Measurements from ENCODE around the gene ZNF385D.
A peak's percentile ranks its signal among the peaks of the same experiment; 100 is the strongest.

ZNF385D gene, protein sequence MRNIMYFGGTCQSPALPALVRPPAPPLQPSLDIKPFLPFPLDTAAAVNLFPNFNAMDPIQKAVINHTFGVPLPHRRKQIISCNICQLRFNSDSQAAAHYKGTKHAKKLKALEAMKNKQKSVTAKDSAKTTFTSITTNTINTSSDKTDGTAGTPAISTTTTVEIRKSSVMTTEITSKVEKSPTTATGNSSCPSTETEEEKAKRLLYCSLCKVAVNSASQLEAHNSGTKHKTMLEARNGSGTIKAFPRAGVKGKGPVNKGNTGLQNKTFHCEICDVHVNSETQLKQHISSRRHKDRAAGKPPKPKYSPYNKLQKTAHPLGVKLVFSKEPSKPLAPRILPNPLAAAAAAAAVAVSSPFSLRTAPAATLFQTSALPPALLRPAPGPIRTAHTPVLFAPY

GRCh38 chr3:21750831-21751391 is at the start of gene ZNF385D:
ZNF385D (minus strand) TSS chr3:21751210; CDS start chr3:21750916, 294 bp downstream.
- Histone ChIP-seq H3K9ac (ENCODE audit: low read length in 5 of 5) (peak within 1 kb of the TSS in 2 of 5 donors; percentile 57 to 64), H3K4me3 (ENCODE audit: low read depth in 1 of 5, low read length in 5 of 5) (peak within 1 kb of the TSS; percentile 46 to 80 (median 60)), H3K9me3 (ENCODE audit: control insufficient read depth in 5 of 5, low read length in 5 of 5) (no peaks in the 10 kb centered on the region), H3K27ac (ENCODE audit: low read depth, low read length) (peak within 1 kb of the TSS; percentile 44), H3K4me1 (ENCODE audit: control insufficient read depth in 5 of 5, insufficient read depth in 5 of 5, low read length in 5 of 5) (peaks cover 0 to 26% (median 9%) of the 10 kb centered on the region in 5 donors), H3K27me3 (ENCODE audit: control insufficient read depth in 5 of 5, insufficient read depth in 4 of 5, low read length in 5 of 5) (peaks cover 0 to 13% (median 11%) of the 10 kb centered on the region in 5 donors), H3K36me3 (ENCODE audit: control insufficient read depth in 5 of 5, insufficient read depth in 5 of 5, low read length in 5 of 5) (no peaks in the 10 kb centered on the region)

GRCh38 chr3:21798356-21799088 is 47.5 kb upstream of the ZNF385D start:
- peaks cover 0 to 8% (median 2%) of the 10 kb centered on the region in 5 donors for H3K9me3 ChIP-seq (ENCODE audit: control insufficient read depth in 5 of 5, low read length in 5 of 5)
- no peak overlapping the region for H3K9ac ChIP-seq (ENCODE audit: low read length in 5 of 5)
- H3K27me3 ChIP-seq (ENCODE audit: control insufficient read depth in 5 of 5, insufficient read depth in 4 of 5, low read length in 5 of 5): no peaks in the 10 kb centered on the region
- H3K4me3 ChIP-seq (ENCODE audit: low read depth in 1 of 5, low read length in 5 of 5): no peak overlapping the region
- peaks cover 0 to 24% (median 4%) of the 10 kb centered on the region in 5 donors for H3K4me1 ChIP-seq (ENCODE audit: control insufficient read depth in 5 of 5, insufficient read depth in 5 of 5, low read length in 5 of 5)
- no peaks in the 10 kb centered on the region for H3K36me3 ChIP-seq (ENCODE audit: control insufficient read depth in 5 of 5, insufficient read depth in 5 of 5, low read length in 5 of 5)
- no peak overlapping the region for H3K27ac ChIP-seq (ENCODE audit: low read depth, low read length)

- no peaks in the 10 kb centered on the region for H3K27me3 ChIP-seq (ENCODE audit: control insufficient read depth in 5 of 5, insufficient read depth in 4 of 5, low read length in 5 of 5)
- peaks cover 0 to 6% (median 2%) of the 10 kb centered on the region in 5 donors for H3K9me3 ChIP-seq (ENCODE audit: control insufficient read depth in 5 of 5, low read length in 5 of 5)
- H3K27ac ChIP-seq (ENCODE audit: low read depth, low read length): no peak overlapping the region
- H3K9ac ChIP-seq (ENCODE audit: low read length in 5 of 5): no peak overlapping the region
- no peaks in the 10 kb centered on the region for H3K36me3 ChIP-seq (ENCODE audit: control insufficient read depth in 5 of 5, insufficient read depth in 5 of 5, low read length in 5 of 5)
- H3K4me3 ChIP-seq (ENCODE audit: low read depth in 1 of 5, low read length in 5 of 5): no peak overlapping the region
- peaks cover 0 to 33% (median 7%) of the 10 kb centered on the region in 5 donors for H3K4me1 ChIP-seq (ENCODE audit: control insufficient read depth in 5 of 5, insufficient read depth in 5 of 5, low read length in 5 of 5)
Observed at GRCh38 chr3:21795921-21796320, 44.9 kb upstream of the ZNF385D start.

DNA sequence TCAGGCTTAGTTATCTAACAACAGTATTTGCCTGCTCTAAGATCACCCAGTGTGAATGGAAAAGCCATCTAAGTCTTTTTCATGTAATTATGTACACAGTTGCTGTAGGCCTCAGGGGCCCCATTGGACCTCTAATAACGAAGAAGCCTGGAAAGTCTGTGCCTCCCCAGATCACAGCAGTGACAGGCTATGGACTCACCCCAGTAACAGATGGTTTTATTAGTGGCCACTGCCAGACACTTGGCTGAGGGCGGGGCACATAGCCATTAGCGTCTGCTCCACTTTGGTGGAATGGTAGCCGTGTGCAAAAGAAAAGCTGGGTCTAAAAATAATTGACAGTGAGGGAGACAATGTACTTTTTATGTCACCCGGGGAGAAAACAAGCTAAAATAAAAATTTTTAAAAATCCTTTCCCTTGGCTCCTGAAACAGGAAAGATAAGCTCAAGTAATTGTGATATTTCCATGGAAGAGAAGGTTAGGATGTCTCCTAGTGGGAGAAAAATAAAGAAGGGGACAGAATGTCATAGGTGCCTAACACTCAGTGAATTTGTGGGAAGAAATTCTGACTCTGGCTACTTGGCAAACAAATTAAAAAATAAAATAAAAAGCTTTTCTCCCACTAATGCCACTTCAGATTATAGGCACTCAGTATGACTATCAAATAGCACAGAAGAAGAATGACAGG is 44.3 kb upstream of the ZNF385D start:
- H3K27ac ChIP-seq (ENCODE audit: low read depth, low read length): no peak overlapping the region
- peaks cover 0 to 38% (median 9%) of the 10 kb centered on the region in 5 donors for H3K4me1 ChIP-seq (ENCODE audit: control insufficient read depth in 5 of 5, insufficient read depth in 5 of 5, low read length in 5 of 5)
- H3K36me3 ChIP-seq (ENCODE audit: control insufficient read depth in 5 of 5, insufficient read depth in 5 of 5, low read length in 5 of 5): no peaks in the 10 kb centered on the region
- no peaks in the 10 kb centered on the region for H3K27me3 ChIP-seq (ENCODE audit: control insufficient read depth in 5 of 5, insufficient read depth in 4 of 5, low read length in 5 of 5)
- H3K9ac ChIP-seq (ENCODE audit: low read length in 5 of 5): no peak overlapping the region
- H3K4me3 ChIP-seq (ENCODE audit: low read depth in 1 of 5, low read length in 5 of 5): no peak overlapping the region
- peaks cover 0 to 3% (median 2%) of the 10 kb centered on the region in 5 donors for H3K9me3 ChIP-seq (ENCODE audit: control insufficient read depth in 5 of 5, low read length in 5 of 5)

GRCh38 chr3:21794291-21794690 is 43.3 kb upstream of the ZNF385D start:
- H3K36me3 ChIP-seq (ENCODE audit: control insufficient read depth in 5 of 5, insufficient read depth in 5 of 5, low read length in 5 of 5): no peaks in the 10 kb centered on the region
- H3K4me1 ChIP-seq (ENCODE audit: control insufficient read depth in 5 of 5, insufficient read depth in 5 of 5, low read length in 5 of 5): peaks cover 0 to 38% (median 9%) of the 10 kb centered on the region in 5 donors
- H3K9me3 ChIP-seq (ENCODE audit: control insufficient read depth in 5 of 5, low read length in 5 of 5): no peaks in the 10 kb centered on the region
- no peak overlapping the region for H3K27ac ChIP-seq (ENCODE audit: low read depth, low read length)
- no peaks in the 10 kb centered on the region for H3K27me3 ChIP-seq (ENCODE audit: control insufficient read depth in 5 of 5, insufficient read depth in 4 of 5, low read length in 5 of 5)
- H3K9ac ChIP-seq (ENCODE audit: low read length in 5 of 5): no peak overlapping the region
- no peak overlapping the region for H3K4me3 ChIP-seq (ENCODE audit: low read depth in 1 of 5, low read length in 5 of 5)

- Histone ChIP-seq H3K9ac (ENCODE audit: low read length in 5 of 5) (no peak overlapping the region), H3K4me1 (ENCODE audit: control insufficient read depth in 5 of 5, insufficient read depth in 5 of 5, low read length in 5 of 5) (peaks cover 0 to 38% (median 9%) of the 10 kb centered on the region in 5 donors), H3K4me3 (ENCODE audit: low read depth in 1 of 5, low read length in 5 of 5) (no peak overlapping the region), H3K9me3 (ENCODE audit: control insufficient read depth in 5 of 5, low read length in 5 of 5) (no peaks in the 10 kb centered on the region), H3K27ac (ENCODE audit: low read depth, low read length) (no peak overlapping the region), H3K36me3 (ENCODE audit: control insufficient read depth in 5 of 5, insufficient read depth in 5 of 5, low read length in 5 of 5) (no peaks in the 10 kb centered on the region), H3K27me3 (ENCODE audit: control insufficient read depth in 5 of 5, insufficient read depth in 4 of 5, low read length in 5 of 5) (no peaks in the 10 kb centered on the region)
Observed at GRCh38 chr3:21792176-21792575, 41.2 kb upstream of the ZNF385D start.

DNA sequence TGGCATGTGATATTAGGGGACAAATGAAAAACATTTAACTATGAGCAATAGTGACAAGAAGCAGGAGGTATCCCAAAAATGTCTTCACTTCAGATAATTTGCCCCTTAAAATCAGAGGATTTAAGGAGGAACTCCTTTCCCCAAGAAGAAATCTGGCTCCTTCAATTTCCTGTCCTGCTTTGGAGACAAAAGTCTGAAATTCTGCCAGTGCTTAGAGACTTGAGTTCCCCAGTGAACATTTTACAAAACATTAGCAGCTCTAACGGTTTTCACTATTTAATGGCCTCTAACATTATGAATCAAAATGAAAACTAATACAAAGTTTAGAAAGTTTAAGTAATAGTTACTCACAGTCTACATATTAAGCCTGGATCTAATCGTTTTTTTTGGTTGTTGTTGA is 40.3 kb upstream of the ZNF385D start:
- H3K4me1 ChIP-seq (ENCODE audit: control insufficient read depth in 5 of 5, insufficient read depth in 5 of 5, low read length in 5 of 5): peaks cover 0 to 38% (median 9%) of the 10 kb centered on the region in 5 donors
- H3K27ac ChIP-seq (ENCODE audit: low read depth, low read length): peak overlapping the region; percentile 26
- H3K27me3 ChIP-seq (ENCODE audit: control insufficient read depth in 5 of 5, insufficient read depth in 4 of 5, low read length in 5 of 5): no peaks in the 10 kb centered on the region
- no peak overlapping the region for H3K4me3 ChIP-seq (ENCODE audit: low read depth in 1 of 5, low read length in 5 of 5)
- H3K36me3 ChIP-seq (ENCODE audit: control insufficient read depth in 5 of 5, insufficient read depth in 5 of 5, low read length in 5 of 5): no peaks in the 10 kb centered on the region
- no peaks in the 10 kb centered on the region for H3K9me3 ChIP-seq (ENCODE audit: control insufficient read depth in 5 of 5, low read length in 5 of 5)
- H3K9ac ChIP-seq (ENCODE audit: low read length in 5 of 5): no peak overlapping the region

- H3K27me3 ChIP-seq (ENCODE audit: control insufficient read depth in 5 of 5, insufficient read depth in 4 of 5, low read length in 5 of 5): no peaks in the 10 kb centered on the region
- peak overlapping the region; percentile 26 for H3K27ac ChIP-seq (ENCODE audit: low read depth, low read length)
- H3K4me1 ChIP-seq (ENCODE audit: control insufficient read depth in 5 of 5, insufficient read depth in 5 of 5, low read length in 5 of 5): peaks cover 0 to 33% (median 9%) of the 10 kb centered on the region in 5 donors
Observed at GRCh38 chr3:21790466-21790865, 39.5 kb upstream of the ZNF385D start.

GRCh38 chr3:21789730-21790129 is 38.7 kb upstream of the ZNF385D start:
- H3K27me3 ChIP-seq (ENCODE audit: control insufficient read depth in 5 of 5, insufficient read depth in 4 of 5, low read length in 5 of 5): no peaks in the 10 kb centered on the region
- peaks cover 0 to 29% (median 5%) of the 10 kb centered on the region in 5 donors for H3K4me1 ChIP-seq (ENCODE audit: control insufficient read depth in 5 of 5, insufficient read depth in 5 of 5, low read length in 5 of 5)
- no peaks in the 10 kb centered on the region for H3K9me3 ChIP-seq (ENCODE audit: control insufficient read depth in 5 of 5, low read length in 5 of 5)
- H3K27ac ChIP-seq (ENCODE audit: low read depth, low read length): no peak overlapping the region
- H3K9ac ChIP-seq (ENCODE audit: low read length in 5 of 5): no peak overlapping the region
- H3K36me3 ChIP-seq (ENCODE audit: control insufficient read depth in 5 of 5, insufficient read depth in 5 of 5, low read length in 5 of 5): no peaks in the 10 kb centered on the region
- H3K4me3 ChIP-seq (ENCODE audit: low read depth in 1 of 5, low read length in 5 of 5): no peak overlapping the region

More at GRCh38 chr3:21790466-21790865, 39.5 kb upstream of the ZNF385D start:
- Histone ChIP-seq H3K9ac (ENCODE audit: low read length in 5 of 5) (no peak overlapping the region), H3K4me3 (ENCODE audit: low read depth in 1 of 5, low read length in 5 of 5) (no peak overlapping the region), H3K36me3 (ENCODE audit: control insufficient read depth in 5 of 5, insufficient read depth in 5 of 5, low read length in 5 of 5) (no peaks in the 10 kb centered on the region), H3K9me3 (ENCODE audit: control insufficient read depth in 5 of 5, low read length in 5 of 5) (no peaks in the 10 kb centered on the region)
